Daoy (cell line): ENCODE data around the gene EXOC2. TPM values are rescaled to one million over a fixed set of nuclear protein-coding genes. Genes with fewer than 3 reads are reported as not detected.
A peak's percentile ranks its signal among the peaks of the same experiment; 100 is the strongest.

Source experiments
- DNase-seq: peaks from one replicate; pipeline ENCODE4 v3.0.0-alpha.2; 2015; ENCODE audit warnings: low read depth
- total RNA-seq: library from RNA; depleted of rRNA; stranded (reverse); fragments of >200 nt; shearing (Covaris generic); gene quantifications from 2 replicates; pipeline ENCODE4 v1.2.3, GENCODE V29; 2014

EXOC2 gene
- total RNA-seq, 1 experiment from 2014 or later: 46.2 TPM

DNA sequence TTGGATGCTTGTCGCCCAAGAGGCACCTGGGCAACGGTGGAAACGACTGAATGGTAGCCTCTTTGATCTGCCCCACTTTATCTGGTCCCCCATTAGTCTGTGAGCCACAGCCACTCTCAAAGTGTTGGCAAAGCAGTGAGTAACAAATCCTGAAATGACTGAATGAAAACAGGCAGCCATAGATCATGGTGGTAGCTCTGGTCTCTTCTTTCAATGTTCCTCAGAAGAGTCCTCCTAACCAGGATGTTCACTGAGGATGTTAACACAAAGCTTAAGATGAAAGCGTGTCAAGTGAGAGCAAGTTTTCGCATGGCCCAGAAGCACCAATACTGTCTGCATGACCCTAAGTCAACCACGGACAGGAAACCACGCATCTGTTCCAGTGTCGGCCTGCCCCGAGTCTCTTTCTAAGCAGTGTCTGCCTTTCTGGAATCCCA lies 194.1 kb downstream of the EXOC2 start:
- no peak for DNase-seq

DNA sequence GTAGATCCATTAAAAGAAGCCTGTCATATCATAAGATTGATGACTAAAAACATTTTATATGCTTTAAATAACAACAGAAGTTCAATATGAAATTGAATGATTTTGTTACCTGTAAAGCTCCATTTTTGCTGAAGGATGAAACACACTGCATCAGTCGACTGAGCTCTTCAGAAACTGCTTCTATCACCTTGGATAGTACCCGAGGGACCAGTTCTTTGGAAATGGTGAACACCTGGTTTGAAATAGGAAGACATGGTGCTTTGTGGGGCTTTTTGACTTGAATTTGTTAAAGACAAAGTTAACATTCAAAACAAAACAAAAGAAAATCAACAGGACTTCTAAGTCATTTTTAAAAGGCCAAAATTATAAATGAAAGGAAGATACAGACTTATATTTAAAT lies 195.7 kb downstream of the EXOC2 start:
- no peak for DNase-seq

DNA sequence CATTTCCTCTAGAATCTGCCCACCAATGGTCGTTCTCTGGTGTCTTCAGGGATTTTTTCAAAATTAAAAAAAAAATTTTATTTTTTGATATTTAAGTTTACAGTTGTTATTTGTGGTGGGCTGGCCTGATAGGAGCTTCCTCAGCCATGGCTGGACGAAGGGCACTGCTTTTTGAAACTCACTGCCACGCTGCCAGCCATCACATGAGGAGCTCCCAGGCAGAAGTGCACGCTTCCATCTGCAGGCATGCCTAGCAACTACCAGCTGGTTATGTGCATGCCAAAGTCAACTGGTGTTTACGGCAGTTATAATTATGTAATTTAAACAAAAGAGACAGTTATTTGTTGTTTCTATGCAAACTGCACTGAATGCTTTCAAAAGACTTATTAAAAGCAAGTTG lies 196.3 kb downstream of the EXOC2 start:
- DNase-seq: no peak

DNA sequence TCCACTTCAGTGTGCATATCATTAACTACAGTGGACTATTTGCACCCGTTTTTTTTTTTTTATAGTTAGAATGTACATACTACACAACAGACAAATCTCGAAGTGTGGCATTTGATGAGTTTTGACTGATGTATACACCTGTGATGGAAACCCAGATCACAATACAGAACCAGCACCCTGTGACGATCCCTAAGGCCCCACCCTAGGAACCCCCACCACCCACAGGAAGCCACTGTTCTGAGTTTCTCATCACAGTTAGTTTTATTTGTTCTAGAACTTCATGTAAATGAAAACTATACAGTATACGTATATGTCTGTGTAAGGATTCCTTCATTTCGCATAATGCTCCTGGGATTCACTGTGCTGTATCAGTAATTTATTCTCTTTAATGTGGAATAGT lies 198.5 kb downstream of the EXOC2 start:
- DNase-seq: no peak

DNA sequence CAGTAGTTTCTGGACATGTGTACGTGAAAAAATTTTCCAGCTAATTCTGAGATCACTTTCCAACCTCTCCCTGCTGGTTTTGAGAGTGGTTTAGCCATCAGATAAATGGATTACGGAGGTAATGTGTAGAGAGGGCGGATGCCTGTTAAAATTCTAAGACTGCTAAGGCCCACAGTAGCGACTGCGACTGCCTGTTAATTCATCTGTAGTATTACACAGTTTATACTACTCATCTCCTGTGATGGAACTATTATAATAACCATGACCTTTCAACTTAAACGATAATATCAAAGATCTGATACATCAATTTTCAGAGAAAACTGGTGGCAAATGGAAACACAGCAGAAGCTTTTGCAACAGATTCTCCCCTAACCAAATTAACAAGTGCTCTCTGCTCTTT lies 199.1 kb downstream of the EXOC2 start:
- no peak for DNase-seq

DNA sequence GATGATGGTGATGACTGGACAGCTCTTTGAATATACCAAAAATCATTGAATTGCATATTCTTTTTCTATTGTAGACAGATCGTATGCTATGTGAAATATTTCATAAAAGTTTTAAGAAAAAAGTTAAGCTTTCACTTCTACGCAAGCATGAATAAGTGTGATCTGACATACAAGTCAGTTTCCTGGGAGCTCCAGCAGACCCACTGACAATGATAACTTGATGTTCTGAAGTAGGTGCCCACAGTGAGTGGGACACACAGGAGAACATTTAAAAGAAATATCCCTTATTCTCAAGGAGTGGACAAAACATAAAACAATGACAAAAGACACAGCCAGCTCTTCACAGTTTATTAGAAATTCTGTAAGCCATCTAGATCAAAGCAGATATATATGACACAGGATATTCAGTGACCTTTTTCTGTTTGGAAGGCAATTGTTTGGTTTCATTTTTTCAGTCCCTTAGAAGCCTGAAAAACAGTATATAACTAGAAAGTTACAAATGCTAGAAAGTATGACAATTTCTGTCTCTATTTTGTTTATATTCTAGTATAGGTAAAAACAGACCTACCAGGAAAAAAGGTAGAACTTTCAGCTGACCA lies 200.0 kb downstream of the EXOC2 start:
- no peak for DNase-seq

DNA sequence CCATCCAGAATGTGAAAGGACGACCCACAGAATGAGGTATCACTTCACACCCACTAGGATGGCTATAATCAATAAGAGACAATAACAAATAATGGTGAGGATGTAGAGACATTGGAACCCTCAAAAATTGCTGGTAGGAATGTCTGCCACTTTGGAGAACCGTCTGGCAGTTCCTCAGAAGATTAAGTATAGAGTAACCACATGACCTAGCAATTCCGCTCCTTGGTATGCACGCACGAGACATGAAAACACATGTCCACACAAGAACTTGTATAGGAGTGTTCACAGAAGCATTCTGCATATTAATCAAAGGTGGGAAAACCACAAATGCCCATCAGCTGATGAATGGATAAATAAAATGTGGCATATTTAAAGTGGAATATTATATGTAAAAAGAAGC lies 200.8 kb downstream of the EXOC2 start:
- DNase-seq: no peak

DNA sequence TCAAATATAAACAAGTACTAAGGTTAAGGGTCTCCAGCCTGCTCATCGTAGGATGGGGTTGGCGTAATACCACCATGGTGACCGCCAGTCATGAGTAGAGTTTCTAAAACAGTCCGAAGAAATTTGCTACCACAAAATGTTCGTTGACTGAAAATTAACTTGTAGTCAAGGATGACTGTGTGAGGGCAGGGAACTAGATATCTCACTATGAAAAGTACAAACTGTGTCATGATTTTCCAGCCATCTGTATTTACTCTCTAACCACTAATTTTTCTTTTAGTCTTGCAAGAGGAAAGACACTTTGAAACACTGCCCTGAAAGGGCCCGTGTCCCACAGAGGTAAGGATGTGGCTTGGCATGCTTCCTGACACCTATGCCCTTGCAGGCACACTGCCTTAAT lies 201.7 kb downstream of the EXOC2 start:
- no peak for DNase-seq

DNA sequence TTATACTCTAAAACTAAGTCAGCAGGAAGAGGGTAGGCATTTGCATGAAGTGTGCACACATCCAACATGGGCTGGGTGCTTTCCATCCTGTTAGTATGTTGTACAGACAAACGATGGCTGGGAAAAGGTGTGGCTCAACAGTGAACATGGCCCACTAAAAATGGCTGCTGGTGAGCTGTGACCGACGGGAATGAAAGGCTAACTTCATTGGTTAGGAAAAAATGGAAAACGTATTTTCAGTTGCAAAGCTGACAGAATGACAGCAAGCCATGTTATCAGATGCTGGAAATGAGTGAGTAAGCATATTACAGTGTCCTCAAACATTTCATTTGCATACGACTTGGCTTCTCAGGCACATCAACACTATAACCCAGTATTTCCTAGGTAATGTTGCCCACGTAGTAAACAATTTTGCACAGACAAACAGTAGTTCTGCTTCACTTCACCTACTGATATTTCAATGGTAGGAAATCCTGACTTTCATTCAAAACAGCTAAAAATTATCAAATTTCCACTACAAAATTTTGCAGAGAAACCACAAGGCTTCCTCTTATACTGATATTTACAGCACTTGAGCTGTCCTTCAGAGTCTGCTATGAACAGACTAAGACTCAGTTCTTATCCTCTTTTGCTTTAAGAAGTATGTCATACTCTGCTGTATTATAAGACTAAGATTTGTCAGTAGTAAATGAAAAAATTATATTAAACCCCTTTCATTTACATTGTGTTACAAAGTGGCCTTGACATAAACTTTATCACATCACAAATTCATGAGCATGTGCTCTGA lies 202.5 kb downstream of the EXOC2 start:
- no peak for DNase-seq

DNA sequence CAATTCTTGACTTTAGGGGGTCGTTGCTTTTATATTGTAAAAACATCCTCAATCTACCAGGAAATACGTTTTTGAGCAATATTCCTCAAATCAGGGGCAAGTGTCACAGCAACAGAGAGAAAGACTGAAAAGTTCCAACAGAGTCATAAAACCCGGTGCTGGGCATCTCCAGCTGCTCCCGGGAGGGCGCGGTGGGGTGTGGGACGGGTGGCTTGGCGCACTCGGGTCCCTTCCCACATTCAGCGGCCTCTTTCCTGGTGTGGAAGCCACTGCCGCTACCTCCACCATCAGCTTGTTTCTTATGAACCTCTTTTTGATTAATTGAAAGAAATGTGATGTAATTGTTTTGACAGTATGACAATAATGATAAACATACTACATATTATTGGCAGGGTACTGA lies 203.2 kb downstream of the EXOC2 start:
- DNase-seq: no peak

DNA sequence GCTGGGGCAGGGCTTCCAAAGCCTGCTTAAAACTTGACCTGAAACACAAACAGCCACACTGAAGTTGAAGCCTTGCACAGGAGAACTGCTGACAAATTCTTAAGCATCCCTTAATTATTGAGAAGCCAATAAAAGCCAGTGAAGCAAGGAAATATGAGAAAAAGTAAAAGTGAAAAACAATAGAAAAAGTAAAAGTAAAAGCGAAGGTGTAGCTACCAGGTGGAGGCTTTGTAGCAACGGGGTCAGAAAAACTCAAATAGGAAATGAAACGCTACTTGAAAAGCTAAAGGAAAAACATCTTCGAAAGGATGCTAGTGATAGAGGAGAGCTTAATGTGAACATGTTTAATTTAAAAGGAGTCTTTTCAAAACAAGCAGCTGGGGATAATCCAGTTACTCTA lies 203.9 kb downstream of the EXOC2 start:
- no peak for DNase-seq

DNA sequence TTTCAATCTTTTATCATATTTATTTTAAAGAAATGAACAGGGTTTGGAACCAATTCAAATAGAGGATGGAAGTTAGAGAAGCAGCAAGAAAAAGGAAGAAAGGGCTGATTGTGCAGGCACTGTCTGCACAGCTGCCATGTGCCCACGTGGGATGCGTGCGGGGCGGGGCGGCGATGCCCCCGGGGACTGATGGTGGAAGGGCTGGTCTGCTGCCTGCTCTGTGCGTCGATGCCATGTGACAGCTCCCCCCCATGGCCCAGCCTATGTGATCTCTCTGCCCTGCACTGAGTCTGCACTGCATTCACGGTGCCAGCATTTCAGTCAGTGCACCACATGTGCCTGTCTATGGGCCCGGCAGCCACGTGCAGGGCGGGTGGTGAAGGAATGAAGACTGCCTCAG lies 205.0 kb downstream of the EXOC2 start:
- DNase-seq: no peak

DNA sequence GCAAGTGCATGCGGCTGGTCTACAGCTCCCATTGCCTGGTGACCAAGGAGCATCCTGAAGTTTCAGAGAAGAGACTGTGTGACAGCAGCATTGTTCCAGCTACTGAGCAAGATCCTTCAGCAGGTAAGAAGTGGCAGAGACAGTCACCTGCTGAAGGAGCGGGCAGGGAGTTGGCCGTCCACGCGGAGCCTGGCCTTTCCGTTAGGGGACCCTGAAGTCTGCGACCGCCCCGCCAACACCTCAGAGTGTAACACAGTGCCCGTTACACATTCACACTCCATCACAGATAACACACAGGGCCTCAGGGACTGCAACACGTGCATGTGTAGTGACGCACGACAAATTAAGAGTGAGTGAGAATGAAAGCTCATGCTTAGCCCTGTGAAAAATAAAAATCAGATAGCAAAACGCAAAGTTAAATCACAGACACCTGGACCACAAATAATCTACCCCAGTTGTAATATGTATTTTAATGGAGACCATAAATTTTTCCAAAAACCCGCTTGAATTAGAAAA lies 207.2 kb downstream of the EXOC2 start:
- DNase-seq: no peak

DNA sequence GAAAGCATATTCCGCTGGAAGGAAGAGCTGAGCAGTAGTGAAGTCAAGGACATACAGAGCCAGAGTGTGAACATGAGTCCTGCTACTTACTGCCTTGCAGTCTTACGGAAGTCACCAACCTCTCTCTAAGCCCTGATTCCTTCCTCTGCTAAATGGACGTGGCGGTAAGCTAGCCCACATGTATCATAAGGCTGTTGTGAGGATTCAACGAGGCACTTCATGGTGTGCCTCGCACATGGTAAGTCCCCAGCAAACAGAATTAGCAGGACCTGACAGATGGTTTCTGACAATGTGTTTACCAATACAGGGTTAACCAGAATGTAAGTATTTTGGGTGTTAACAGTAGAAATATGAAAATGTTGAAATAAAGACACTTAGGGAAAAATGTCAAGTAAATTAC lies 208.2 kb downstream of the EXOC2 start:
- DNase-seq: no peak

DNA sequence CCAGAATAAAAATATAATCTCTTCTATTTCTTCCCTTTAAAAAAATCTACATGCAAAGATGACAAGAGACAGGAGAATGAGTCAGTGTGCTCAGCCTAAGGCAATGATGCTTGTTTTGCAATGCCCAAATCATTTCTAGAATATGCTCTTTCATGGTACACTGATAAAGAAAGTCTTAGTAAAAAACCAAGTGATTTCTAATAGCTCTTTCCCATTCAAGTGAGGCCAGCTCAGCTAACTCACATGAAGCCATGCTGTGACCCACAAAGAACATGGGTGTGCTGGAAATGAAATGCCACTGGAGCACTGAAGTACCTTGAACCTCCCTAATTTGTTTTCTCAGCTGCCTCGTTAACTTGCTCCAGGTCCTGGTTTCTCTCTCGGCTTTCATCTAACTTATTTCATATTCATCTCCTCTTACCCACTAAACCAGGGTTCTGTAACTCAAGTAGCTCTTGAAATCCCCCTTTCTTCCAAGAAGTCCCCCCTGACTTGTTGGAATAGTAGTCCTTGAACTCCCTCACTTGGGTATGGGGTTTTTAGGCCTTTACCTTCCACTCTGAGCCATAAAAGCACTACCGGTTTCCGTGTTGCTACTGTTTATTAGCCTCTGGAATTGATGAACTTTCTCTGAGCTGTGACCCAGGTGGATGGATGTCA lies 208.7 kb downstream of the EXOC2 start:
- DNase-seq: no peak

DNA sequence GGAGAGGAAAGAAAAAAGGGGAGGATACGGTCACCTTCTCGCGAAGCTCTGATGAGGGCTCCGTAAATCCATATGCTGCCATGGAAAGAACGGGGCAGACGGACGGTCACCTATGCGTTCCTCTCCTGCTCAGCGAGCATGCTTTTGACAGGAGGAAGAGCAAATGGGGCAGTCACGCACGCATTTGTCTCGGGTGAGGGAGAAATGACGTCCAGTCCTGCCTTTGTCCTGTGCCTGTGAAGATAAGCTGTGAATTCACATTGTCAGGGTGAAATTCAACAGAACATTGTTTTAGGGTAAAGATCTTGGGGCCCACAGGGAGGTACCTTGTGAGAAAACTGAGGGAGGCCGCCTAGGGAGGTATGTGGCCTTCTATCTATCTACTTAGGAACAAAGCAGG lies 217.6 kb downstream of the EXOC2 start:
- no peak for DNase-seq

DNA sequence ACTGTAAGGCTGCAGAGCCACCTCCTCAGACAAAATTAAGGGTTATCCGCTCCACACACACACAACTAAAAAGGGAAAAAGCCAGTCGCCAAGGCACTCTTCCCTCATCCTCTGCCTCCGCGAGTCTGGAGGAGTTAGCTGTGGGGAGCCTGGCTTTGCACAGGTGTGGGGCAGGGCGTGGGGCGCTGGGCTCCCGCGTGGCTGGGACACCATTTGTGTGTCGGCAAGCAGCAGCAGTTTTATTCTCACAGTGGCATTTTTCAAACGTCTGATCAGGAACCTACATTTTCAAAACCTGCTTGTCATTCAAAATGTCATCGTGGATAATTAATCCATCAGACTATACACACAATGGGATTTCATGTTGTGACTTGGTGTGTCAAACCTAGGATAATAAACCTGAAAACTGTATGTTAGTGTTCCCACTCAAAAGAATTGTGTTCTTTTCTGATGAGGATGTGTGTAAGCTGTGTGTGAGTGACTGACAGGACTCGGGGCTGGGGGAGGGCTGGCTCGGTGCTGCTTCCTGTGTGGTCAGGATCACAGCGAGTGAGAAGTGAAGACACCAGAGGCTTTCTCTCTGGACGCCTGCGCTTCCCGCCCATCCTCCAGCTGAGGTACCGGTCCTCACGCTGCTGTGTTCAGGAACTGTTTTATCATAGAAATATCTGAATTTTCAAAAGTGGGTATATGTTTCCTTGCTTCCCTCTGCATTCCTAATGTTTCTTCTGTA lies 218.3 kb downstream of the EXOC2 start:
- DNase-seq: peak; percentile 63

DNA sequence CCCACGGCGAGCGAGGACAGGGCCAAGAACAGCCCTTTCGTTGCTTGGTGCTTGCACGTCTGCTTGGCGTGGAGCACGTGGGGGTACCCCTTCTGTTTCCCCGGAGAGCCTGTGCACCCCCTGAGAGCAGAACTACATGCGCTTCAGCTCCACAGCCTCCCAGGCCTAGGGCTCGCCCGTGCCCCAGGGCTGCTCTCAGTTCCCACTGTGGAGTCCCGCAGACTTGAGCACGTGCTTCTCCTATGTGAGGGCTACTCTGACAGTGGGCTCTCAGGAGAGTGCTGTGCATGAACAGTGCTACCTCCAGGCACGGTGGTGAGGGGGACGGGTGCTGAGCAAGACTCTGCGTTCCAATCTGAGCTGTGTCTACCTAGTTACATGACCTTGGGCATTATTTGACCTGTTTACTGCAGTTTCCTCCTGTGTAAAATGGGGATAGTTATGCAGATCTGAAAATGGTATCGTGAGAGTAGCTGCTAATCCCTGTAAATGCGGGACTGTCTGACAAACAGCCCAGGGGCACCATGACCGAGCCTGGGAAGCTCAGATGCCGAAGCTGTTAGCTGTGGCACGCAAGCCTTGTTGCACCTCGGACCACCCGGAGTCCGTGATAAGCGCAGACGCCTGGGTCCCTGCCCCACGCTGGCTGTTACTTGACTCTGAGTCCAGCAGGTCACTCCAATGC lies 219.0 kb downstream of the EXOC2 start:
- DNase-seq: no peak

DNA sequence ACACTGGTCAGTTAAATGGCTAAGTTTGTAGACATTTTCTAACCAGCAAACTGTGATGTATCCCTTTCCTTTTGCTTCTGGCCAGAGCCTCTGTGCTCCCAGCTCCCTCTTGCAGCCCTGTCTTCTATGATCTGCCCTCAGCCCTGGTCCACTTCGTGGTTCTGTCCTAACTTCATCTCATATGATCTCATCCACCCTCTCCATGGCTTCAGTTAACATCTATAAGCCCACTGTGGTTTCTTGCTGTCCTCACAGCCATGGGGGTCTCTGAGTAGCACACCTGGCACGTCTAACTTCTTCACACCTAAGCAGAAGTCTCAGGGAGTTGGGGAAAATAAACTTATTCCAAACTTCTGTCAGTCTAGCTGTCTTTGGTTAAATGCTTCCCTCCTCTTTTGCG lies 219.6 kb downstream of the EXOC2 start:
- DNase-seq: no peak

DNA sequence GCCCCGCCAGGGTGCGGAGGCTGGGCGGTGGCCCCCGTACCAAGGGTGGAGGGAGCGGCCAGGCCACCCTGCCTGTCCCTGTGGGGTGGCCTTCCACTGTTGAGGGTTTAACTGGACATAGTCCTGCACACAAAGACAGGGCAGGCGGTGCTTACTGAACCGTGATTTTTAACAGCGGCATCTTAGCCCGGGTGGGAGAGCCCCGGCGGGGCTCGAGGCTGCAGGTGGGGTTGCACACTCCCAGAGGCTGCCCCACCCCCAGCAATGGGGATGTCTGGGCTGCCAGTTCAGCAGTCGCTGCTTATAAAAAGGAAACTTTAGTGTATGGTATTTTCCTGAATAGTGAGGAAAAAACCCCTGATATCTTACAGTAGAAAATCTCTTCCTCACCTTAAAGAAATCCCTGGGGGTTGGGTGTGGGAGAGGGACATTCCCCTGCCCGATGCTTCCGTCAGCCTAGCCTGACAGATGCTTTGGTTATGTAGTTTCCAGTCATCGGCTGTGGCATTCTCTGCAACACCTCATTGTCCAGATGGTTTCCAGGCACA lies 222.0 kb downstream of the EXOC2 start:
- no peak for DNase-seq
